Adrenal gland (tissue), 5 donors: ENCODE data around the gene RAB3B.

Experiments used
- POLR2A ChIP-seq, 2 donors: fragments of 450-650 bp; IDR thresholded peaks; one replicate each; pipeline ENCODE4 v1.6.1; 2017; ENCODE audit warnings: antibody characterized with exemption in 2 of 2, mild to moderate bottlenecking in 2 of 2, moderate library complexity in 1 of 2
- TF ChIP-seq, protein P1 (sequence below), 6 experiments: fragments of 450-650 bp in 4 of 6; fragments of 200-600 bp in 2 of 6; sonication (generic) in 1 of 6; IDR thresholded peaks; 1 replicate in 5 of 6; 2 replicates in 1 of 6; pipeline versions ENCODE4 v1.5.1 to v1.8.0; 2016 to 2021; ENCODE audit warnings: antibody characterized with exemption in 6 of 6, mild to moderate bottlenecking in 2 of 6, moderate library complexity in 1 of 6
- donor health status: DM: no; HTN: no; CAD: no.

DNA sequence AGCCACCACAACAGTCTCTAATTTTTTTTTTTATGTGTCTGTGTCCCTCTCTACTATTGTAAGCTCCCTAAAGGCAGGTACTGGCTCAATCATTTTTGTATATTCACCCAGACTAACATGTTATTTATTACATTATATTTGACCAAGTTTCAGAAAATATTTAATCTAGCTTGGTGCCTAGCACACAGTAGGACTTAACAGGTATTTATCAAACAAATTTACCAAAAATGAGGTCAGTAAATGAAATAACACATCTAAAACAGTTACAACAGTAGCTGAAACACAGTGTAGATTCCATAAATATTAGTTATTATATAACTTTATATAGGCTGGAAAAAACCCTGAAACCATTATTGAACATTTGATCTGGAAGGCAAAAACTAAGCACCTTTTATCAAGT is 114.7 kb downstream of the RAB3B start:
- no peak for TF ChIP-seq POLR2A (IDR thresholded peaks at IDR 0.05)
- TF ChIP-seq, protein P1, sequence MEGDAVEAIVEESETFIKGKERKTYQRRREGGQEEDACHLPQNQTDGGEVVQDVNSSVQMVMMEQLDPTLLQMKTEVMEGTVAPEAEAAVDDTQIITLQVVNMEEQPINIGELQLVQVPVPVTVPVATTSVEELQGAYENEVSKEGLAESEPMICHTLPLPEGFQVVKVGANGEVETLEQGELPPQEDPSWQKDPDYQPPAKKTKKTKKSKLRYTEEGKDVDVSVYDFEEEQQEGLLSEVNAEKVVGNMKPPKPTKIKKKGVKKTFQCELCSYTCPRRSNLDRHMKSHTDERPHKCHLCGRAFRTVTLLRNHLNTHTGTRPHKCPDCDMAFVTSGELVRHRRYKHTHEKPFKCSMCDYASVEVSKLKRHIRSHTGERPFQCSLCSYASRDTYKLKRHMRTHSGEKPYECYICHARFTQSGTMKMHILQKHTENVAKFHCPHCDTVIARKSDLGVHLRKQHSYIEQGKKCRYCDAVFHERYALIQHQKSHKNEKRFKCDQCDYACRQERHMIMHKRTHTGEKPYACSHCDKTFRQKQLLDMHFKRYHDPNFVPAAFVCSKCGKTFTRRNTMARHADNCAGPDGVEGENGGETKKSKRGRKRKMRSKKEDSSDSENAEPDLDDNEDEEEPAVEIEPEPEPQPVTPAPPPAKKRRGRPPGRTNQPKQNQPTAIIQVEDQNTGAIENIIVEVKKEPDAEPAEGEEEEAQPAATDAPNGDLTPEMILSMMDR (IDR thresholded peaks at IDR 0.05): no peak
